ENCODE measurements around the gene PSMD13. TPM values are rescaled to one million over a fixed set of nuclear protein-coding genes. Genes with fewer than 3 reads are reported as not detected.

Gene PSMD13
- total RNA-seq, 1 experiment from 2014 or later, result 141 TPM

GRCh38 chr11:261624-262023 lies 24.8 kb downstream of the PSMD13 start:
- peaks cover 0 to 2% (median 1%) of the 10 kb centered on the region in 3 experiments; a peak in 3 of 7 replicates for H3K36me3 Mint-ChIP-seq (ENCODE audit: insufficient read depth in 1 of 3, low read depth in 3 of 3)
- H2AFZ ChIP-seq (ENCODE audit: low read length), result no peak overlapping the region
- no peaks in the 10 kb centered on the region for H3K4me1 Mint-ChIP-seq
- no peaks in the 10 kb centered on the region for H3K27me3 ChIP-seq (ENCODE audit: insufficient read depth, low read length)
- H3K9me3 ChIP-seq (ENCODE audit: control insufficient read depth, low read depth, low read length), result no peaks in the 10 kb centered on the region
- no peak overlapping the region for H3K4me3 Mint-ChIP-seq
- H4K91ac ChIP-seq (ENCODE audit: insufficient read length, low read depth, low read length), result no peak overlapping the region
- no peak overlapping the region for H2BK12ac ChIP-seq (ENCODE audit: insufficient read length, low read depth, low read length)
- H3K18ac ChIP-seq (ENCODE audit: insufficient read length, low read depth, low read length), result no peak overlapping the region
- H3K4me2 ChIP-seq (ENCODE audit: insufficient read depth, insufficient read length, low read length), result no peak overlapping the region
- no CpG with 5 or more reads among the region's 4 CpGs for WGBS (ENCODE audit: extremely low coverage, insufficient read length, low lambda C conversion rate)
- DNase-seq, result no peak
- H2BK15ac ChIP-seq (ENCODE audit: low read depth, low read length), result no peak overlapping the region
- H4K5ac ChIP-seq (ENCODE audit: insufficient read length, low read depth, low read length), result no peak overlapping the region
- no peak overlapping the region for H3K27ac ChIP-seq (ENCODE audit: insufficient read length, low read depth, low read length)
- no peak overlapping the region for H3K14ac ChIP-seq (ENCODE audit: insufficient read depth, low read length)
- no peak overlapping the region for H3K27ac Mint-ChIP-seq
- H4K20me1 ChIP-seq (ENCODE audit: control insufficient read depth, insufficient read depth, insufficient read length), result no peaks in the 10 kb centered on the region
- H3K23me2 ChIP-seq (ENCODE audit: insufficient read length, low read depth, low read length, poor library complexity, severe bottlenecking), result no peaks in the 10 kb centered on the region
- H4K8ac ChIP-seq (replicated peaks; ENCODE audit: insufficient read length, low read depth, low read length), result no peak overlapping the region
- H2BK20ac ChIP-seq (ENCODE audit: low read depth, low read length, poor library complexity, severe bottlenecking), result no peak overlapping the region
- no peak overlapping the region for H2AK5ac ChIP-seq (ENCODE audit: insufficient read length, low read length)
- peaks cover 27 to 28% of the 10 kb centered on the region in 2 experiments for H3K9me3 Mint-ChIP-seq
- no peaks in the 10 kb centered on the region for H3K79me2 ChIP-seq (ENCODE audit: insufficient read depth, low read length)
- H3K27me3 Mint-ChIP-seq (ENCODE audit: low read depth), result peaks cover 4% of the 10 kb centered on the region
- no peak for TF ChIP-seq CTCF (conservative IDR thresholded peaks at IDR 0.05)
- no peak overlapping the region for H3K56ac ChIP-seq (ENCODE audit: insufficient read length, low read depth, low read length)
- no peak overlapping the region for H3K9ac ChIP-seq (ENCODE audit: extremely low read depth, insufficient read length, low read length)
- H3K79me1 ChIP-seq (ENCODE audit: insufficient read depth, low read depth, low read length, poor library complexity, severe bottlenecking), result no peaks in the 10 kb centered on the region
- H2BK120ac ChIP-seq (ENCODE audit: low read depth, low read length, poor library complexity, severe bottlenecking), result no peak overlapping the region
- H3K23ac ChIP-seq (ENCODE audit: insufficient read length, low read depth, low read length), result no peak overlapping the region
- no peak overlapping the region for H3K4ac ChIP-seq (ENCODE audit: low read depth, low read length)
- H2BK5ac ChIP-seq (ENCODE audit: insufficient read length, low read length), result no peak overlapping the region
- H3K4me1 ChIP-seq (ENCODE audit: insufficient read depth, low read length), result no peaks in the 10 kb centered on the region
- no peak overlapping the region for H3T11ph ChIP-seq (ENCODE audit: low read length)

All from H9 (cell line).